ENCODE data around the gene OR10H2.
A peak's percentile ranks its signal among the peaks of the same experiment; 100 is the strongest.
"Not testable (repeated sequence)": the region's sequence is repeated elsewhere in the genome, so short reads cannot be mapped to it uniquely, and the experiment has no call there.

The OR10H2 gene, protein sequence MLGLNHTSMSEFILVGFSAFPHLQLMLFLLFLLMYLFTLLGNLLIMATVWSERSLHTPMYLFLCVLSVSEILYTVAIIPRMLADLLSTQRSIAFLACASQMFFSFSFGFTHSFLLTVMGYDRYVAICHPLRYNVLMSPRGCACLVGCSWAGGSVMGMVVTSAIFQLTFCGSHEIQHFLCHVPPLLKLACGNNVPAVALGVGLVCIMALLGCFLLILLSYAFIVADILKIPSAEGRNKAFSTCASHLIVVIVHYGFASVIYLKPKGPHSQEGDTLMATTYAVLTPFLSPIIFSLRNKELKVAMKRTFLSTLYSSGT
- 0 reads per million in 2 donors for total RNA-seq

- no peak for DNase-seq
Measured at GRCh38 chr19:15727724-15728123, at the start of gene OR10H2. Gene OR10H2, plus strand, starts transcription at chr19:15728024. Its CDS starts 20 bp downstream, at chr19:15728044.

DNA sequence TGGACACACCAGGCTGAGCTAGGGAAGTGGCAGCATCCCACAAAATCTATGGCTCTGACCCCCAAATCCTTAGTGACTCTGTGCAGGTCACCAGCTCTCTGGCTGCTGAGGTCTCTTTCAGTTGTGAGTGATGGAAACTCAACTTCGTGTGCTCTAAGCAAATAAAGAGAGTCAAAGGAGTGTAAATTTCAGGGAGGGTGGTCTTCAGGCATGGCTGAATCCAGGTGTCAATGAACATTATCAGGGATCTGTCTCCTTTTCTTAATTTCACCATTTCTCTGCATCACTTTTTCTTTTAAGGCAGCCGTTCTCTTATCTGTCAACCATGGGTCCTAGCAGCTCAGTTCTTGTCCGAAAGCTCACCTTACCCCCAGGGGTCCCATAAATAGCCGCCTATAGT lies 48.7 kb upstream of the OR10H2 start:
- no peak for DNase-seq

GRCh38 chr19:15679865-15680264 lies 48.0 kb upstream of the OR10H2 start:
- DNase-seq: not testable (repeated sequence)

DNA sequence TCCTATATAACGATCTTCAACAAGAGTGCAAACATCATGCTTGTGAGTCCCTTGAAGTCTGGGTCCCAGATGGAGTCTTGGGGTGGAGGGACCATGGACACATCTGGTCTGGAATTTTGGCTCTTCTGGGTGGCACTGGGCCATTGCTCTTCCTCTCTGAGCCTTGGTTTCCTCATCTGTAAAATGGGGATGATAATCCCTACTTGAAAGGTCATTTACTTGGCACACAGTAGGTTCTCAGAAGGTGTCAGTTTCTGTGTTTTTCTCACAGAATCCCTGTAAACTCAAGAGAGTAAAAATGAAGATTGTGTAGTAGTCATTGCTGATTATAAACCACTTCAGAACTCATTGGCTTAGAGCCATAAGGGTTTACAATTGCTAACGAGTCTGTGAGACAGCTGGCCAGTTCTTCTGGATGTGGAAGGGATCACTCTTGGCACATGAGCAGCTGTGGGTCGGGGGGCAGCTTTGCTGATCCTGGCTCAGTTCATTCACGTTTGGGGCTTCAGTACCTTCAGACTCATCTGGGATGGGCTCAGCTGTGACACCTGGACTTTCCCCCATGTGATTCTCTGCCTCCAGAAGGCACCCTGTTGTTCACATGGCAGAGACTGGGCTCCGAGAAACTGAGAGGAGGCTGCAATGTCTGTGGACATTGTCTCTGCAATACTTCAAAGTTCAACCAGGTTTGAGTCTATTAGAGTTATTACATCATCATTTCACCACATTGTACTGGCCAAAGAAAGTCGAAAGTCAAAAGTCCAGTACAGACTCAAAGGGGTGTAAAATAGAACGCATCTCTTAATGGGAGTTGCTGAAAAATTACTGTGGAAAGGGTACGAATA lies 47.1 kb upstream of the OR10H2 start:
- DNase-seq: no peak

GRCh38 chr19:15683411-15683810 lies 44.4 kb upstream of the OR10H2 start:
- no peak for DNase-seq

DNA sequence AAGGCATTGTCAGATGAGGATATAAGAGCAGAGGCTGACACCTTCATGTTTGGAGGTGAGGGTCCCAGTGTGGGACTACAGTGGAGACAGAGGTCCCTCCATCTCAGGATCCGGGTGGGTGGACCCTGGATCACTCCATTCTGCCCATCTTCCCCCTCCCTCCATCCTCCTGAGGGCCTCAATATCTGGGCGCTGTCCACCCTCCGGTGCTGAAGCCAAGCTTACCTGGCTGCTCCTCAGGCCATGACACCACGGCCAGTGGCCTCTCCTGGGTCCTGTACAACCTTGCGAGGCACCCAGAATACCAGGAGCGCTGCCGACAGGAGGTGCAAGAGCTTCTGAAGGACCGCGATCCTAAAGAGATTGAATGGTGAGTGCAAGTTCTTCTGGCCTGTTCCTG lies 43.0 kb upstream of the OR10H2 start:
- DNase-seq: no peak

GRCh38 chr19:15696654-15697194 lies 31.1 kb upstream of the OR10H2 start:
- no peak for DNase-seq

- no peak for DNase-seq
Measured at GRCh38 chr19:15701757-15702533, 25.9 kb upstream of the OR10H2 start.

DNA sequence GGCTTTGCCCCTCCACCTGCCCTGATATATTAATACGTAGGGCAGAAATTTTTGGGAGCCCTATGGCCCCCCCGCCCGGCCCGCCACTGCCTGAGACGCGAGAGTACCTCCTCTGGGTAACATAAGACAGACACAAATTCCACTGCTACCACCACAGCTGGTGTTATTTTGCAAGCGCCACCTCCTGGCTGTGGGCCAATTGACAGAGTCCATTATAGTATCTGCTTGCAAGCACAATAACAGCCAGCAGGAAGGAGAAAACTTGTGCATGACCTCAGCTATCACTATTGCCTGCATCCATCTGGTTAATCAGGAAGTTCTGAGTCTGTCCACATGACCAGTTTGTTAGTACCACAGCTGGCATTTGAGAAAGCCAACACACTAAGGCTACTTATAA lies 25.3 kb upstream of the OR10H2 start:
- DNase-seq: peak in 1 of 5 experiments; percentile 41

GRCh38 chr19:15714638-15715037 lies 13.2 kb upstream of the OR10H2 start:
- no peak for DNase-seq

GRCh38 chr19:15715642-15716041 lies 12.2 kb upstream of the OR10H2 start:
- no peak for DNase-seq

DNA sequence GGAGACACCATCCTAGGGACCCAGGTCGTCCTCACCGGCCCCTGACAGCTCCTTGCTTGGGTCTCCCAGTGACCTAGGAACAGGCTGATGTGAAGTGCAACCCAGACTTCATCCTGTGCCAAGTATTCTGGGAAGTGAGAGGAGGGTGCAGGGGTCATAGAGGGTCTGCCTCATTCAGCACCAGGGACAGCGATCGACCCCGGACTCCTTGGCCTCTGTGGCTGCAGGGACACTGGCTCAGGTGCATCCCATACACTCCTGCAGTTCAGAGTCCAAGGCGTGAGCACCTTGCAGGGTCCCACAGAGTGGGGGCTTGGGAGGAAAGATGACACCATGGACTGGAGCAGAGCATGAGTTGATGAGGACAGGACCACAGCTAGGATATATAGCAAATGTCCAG lies 10.0 kb upstream of the OR10H2 start:
- no peak for DNase-seq

- DNase-seq: no peak
Measured at GRCh38 chr19:15721268-15721667, 6.6 kb upstream of the OR10H2 start.

GRCh38 chr19:15722956-15723355 lies 4.9 kb upstream of the OR10H2 start:
- no peak for DNase-seq

GRCh38 chr19:15730538-15730937 lies 2.7 kb downstream of the OR10H2 start:
- peak in 1 of 5 experiments; percentile 51 for DNase-seq

DNA sequence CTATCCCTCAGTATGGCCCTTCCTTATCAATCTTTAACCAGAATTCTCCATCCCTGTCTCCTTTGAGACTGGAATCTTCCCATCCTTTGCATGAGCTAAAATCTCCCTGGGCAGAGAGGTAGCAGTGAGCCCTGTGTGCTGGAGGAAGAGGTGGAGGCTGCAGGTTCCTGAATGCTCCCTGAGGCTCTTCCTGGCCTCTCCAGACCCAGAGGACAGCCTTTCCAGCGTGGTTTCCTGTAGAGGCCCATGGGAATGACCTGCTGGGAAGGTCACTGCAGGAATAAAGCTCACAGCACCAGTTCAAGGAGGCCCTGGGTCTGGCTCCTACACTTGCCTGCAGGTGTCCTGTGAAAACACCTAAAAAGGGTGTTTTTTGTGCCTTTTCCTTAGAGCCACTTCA lies 4.6 kb downstream of the OR10H2 start:
- no peak for DNase-seq

GRCh38 chr19:15733895-15734294 lies 6.1 kb downstream of the OR10H2 start:
- DNase-seq: no peak

DNA sequence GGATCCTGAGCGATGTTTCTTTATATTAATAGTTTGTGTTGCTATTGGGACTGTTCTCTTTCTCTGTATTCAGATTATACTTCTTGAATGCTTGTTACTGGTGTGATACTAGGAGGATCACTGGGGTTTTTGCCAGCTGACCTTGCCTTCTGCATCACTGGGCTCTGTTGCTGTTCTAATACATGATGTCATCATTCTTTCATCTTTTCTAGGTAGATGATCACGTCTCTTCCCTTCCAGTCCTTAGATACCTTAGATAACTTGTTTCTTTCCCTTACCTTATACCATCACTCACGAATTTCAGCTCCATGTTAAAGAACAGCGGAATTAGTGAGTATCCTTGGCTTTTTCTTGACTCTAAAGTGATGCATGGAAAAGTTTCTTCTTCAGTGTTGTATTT lies 9.9 kb downstream of the OR10H2 start, which contains the start of gene OR10H3:
Gene OR10H3 (plus strand): TSS at position 264 of the 400 bp plus-strand sequence. CDS start 3,408 bp downstream, outside the sequence.
- no peak for DNase-seq

DNA sequence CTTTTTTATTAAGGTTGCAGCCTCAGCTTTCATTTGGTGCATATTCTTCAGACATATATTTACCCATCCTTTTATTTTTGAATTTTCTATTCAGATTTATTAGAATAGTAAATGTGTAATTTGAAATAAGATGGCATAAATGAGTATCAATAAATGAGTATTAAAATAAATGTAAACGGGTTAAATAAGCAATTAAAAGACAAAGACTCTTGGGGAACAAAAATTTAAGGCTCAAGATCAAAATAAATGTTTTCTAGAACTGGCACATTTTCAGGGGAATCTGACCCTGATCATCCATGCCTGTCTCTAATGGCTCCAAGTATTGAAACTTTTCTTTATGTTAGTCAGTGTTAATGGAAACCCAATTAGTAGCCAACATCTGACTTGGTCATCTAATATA lies 13.0 kb downstream of the OR10H2 start:
- DNase-seq: no peak

GRCh38 chr19:15748239-15748638 lies 20.4 kb downstream of the OR10H2 start:
- DNase-seq: no peak

DNA sequence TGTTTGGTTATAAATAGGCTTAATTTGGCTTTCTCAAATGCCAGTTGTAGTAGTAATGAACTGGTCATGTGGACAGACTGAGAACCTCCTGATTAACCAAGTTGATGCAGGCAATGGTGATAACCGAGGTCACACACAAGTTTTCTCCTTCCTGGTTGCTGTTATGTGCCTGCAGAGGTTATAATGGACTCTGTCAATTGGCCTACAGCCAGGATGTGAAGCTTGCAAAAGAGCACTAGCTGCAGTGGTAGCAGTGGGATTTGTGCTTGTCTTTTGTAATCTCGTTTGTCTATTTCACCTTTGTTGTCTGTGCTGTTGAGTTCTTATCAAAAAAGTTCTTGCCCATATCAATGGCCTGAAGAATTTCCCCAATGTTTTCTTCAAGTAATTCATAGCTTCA lies 30.6 kb downstream of the OR10H2 start:
- no peak for DNase-seq

DNA sequence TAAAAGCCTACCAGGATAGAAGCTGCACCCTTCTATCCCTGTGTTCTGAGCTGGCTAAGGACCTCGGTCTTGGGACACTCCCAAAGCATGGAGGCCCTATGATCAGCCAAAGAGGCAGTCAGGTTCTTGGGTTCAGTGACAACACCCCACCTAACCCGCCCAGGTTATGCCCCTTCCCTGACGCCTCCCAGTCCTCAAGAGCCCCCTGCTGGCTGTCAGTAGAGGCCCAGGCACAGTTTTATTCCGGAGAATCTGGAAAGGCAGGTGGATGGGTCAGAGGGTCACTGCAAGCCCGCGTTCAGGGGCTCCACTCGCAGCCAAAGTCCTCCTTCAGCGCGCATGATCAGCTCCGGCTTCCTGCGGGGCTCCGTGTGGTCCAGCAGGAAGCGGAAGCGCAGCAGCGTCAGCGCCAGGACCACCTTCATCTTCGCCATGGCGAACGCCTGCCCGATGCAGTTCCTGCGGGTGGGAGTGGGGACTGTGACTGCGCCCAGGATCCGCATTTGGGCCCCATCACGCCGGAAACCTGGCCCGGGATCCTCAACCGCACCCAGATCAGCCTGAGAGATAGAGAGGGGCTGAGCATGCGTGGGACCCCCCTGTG lies 32.2 kb downstream of the OR10H2 start:
- no peak for DNase-seq
